Lung (tissue), 12 donors: ENCODE measurements around the gene PLAC8. TPM values are rescaled to one million over a fixed set of nuclear protein-coding genes. Genes with fewer than 3 reads are reported as not detected.
"Not testable (repeated sequence)": the region's sequence is repeated elsewhere in the genome, so short reads cannot be mapped to it uniquely, and the experiment has no call there.

Experiments used
- ATAC-seq: fragments of 200-7000 bp; cut with Tn5 transposase; one replicate; pipeline ENCODE4 v1.9.1; 2020; ENCODE audit warnings: moderate number of reproducible peaks; ENCODE audit not compliant: insufficient read depth, low FRiP score
- DNase-seq, 3 donors: peaks; one replicate each; pipeline ENCODE4 v3.0.0-alpha.2; 2013 to 2017
- H3K27ac ChIP-seq, 2 donors: one replicate each; pipeline ENCODE4 v1.5.1; 2013; ENCODE audit warnings: mild to moderate bottlenecking in 2 of 2, moderate library complexity in 2 of 2, control low read depth in 1 of 2, inconsistent platforms in 1 of 2, low read depth in 1 of 2, low read length in 1 of 2
- H3K27me3 ChIP-seq, 3 donors: one replicate each; pipeline ENCODE4 v1.5.1; 2013; ENCODE audit warnings: low read length in 2 of 3; ENCODE audit not compliant: control insufficient read depth in 3 of 3, insufficient read depth in 3 of 3
- H3K36me3 ChIP-seq, 4 donors: one replicate each; pipeline ENCODE4 v1.5.1; 2013; ENCODE audit warnings: low read length in 4 of 4, mild to moderate bottlenecking in 1 of 4, moderate library complexity in 1 of 4; ENCODE audit not compliant: control insufficient read depth in 4 of 4, insufficient read depth in 4 of 4
- H3K4me1 ChIP-seq, 5 donors: one replicate each; pipeline ENCODE4 v1.5.1; 2013; ENCODE audit warnings: low read length in 5 of 5, mild to moderate bottlenecking in 2 of 5, moderate library complexity in 1 of 5; ENCODE audit not compliant: control insufficient read depth in 5 of 5, insufficient read depth in 5 of 5
- H3K4me3 ChIP-seq: one replicate; pipeline ENCODE4 v1.5.1; 2013; ENCODE audit warnings: mild to moderate bottlenecking, control low read depth, moderate library complexity
- H3K9ac ChIP-seq, 2 donors: one replicate each; pipeline ENCODE4 v1.5.1; 2013; ENCODE audit warnings: low read length in 2 of 2, control low read depth in 1 of 2; ENCODE audit not compliant: insufficient read depth in 1 of 2
- H3K9me3 ChIP-seq, 4 donors: one replicate each; pipeline ENCODE4 v1.5.1; 2013; ENCODE audit warnings: low read length in 3 of 4, mild to moderate bottlenecking in 1 of 4, moderate library complexity in 1 of 4; ENCODE audit not compliant: control insufficient read depth in 4 of 4, insufficient read depth in 3 of 4
- WGBS, 2 donors: extraction: QIAGEN DNeasy Blood & Tissue Kit; methylation state at CpG; one replicate each; pipeline ENCODE4 v1.1.7; 2013; 5-methylcytosine and 5-hydroxymethylcytosine counted together
- polyA plus RNA-seq, 2 donors: library from polyadenylated mRNA; stranded (reverse); fragments of 200-250 nt; gene quantifications; one replicate each; pipeline ENCODE4 v1.2.1, GENCODE V29; 2013
- total RNA-seq, 2 donors: library from RNA; depleted of rRNA in 1 of 2; stranded (reverse); fragments of >200 nt in 1 of 2; gene quantifications; one replicate each; pipeline ENCODE4 v1.2.1, GENCODE V29; 2014 to 2021
- TF ChIP-seq, protein P1 (sequence below): IDR thresholded peaks from 2 replicates; pipeline ENCODE4 v1.5.1; 2012; ENCODE audit warnings: mild to moderate bottlenecking; ENCODE audit errors: control extremely low read depth, extremely low read depth
- donor health status: control.
- donor health status: control.
- donor health status: Bipolar disorder and iron deficiency.
- donor health status: healthy.
- donor health status: DM: yes; HTN: yes; CAD: no.

PLAC8 gene
- total and polyA plus RNA-seq, 4 donors, result 53.8 to 115 (median 71.5) TPM

GRCh38 chr4:83089410-83090157 is 24.9 kb downstream of the PLAC8 start:
- ATAC-seq (no peak), DNase-seq (no peak)
- TF ChIP-seq, protein P1, sequence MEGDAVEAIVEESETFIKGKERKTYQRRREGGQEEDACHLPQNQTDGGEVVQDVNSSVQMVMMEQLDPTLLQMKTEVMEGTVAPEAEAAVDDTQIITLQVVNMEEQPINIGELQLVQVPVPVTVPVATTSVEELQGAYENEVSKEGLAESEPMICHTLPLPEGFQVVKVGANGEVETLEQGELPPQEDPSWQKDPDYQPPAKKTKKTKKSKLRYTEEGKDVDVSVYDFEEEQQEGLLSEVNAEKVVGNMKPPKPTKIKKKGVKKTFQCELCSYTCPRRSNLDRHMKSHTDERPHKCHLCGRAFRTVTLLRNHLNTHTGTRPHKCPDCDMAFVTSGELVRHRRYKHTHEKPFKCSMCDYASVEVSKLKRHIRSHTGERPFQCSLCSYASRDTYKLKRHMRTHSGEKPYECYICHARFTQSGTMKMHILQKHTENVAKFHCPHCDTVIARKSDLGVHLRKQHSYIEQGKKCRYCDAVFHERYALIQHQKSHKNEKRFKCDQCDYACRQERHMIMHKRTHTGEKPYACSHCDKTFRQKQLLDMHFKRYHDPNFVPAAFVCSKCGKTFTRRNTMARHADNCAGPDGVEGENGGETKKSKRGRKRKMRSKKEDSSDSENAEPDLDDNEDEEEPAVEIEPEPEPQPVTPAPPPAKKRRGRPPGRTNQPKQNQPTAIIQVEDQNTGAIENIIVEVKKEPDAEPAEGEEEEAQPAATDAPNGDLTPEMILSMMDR, result no peak
- H3K4me1 ChIP-seq, result no peaks in the 10 kb centered on the region
- WGBS, 2 donors, result 79 to 82% methylated on average over 2 of the region's 2 CpGs
- H3K36me3 ChIP-seq, result no peaks in the 10 kb centered on the region
- no peak overlapping the region for H3K9ac ChIP-seq
- H3K9me3 ChIP-seq, result no peaks in the 10 kb centered on the region
- peaks cover 0 to 2% (median under 1%) of the 10 kb centered on the region in 3 donors for H3K27me3 ChIP-seq
- no peak overlapping the region for H3K4me3 ChIP-seq
- no peak overlapping the region for H3K27ac ChIP-seq

GRCh38 chr4:83084956-83085355 is 29.6 kb downstream of the PLAC8 start:
- DNase-seq, H3K4me3 ChIP-seq, H3K9ac ChIP-seq, ATAC-seq, H3K4me1 ChIP-seq, H3K27ac ChIP-seq, H3K36me3 ChIP-seq, H3K27me3 ChIP-seq, H3K9me3 ChIP-seq: not testable (repeated sequence)
- WGBS, 2 donors, result 78 to 81% methylated on average over 12 of the region's 12 CpGs

DNA sequence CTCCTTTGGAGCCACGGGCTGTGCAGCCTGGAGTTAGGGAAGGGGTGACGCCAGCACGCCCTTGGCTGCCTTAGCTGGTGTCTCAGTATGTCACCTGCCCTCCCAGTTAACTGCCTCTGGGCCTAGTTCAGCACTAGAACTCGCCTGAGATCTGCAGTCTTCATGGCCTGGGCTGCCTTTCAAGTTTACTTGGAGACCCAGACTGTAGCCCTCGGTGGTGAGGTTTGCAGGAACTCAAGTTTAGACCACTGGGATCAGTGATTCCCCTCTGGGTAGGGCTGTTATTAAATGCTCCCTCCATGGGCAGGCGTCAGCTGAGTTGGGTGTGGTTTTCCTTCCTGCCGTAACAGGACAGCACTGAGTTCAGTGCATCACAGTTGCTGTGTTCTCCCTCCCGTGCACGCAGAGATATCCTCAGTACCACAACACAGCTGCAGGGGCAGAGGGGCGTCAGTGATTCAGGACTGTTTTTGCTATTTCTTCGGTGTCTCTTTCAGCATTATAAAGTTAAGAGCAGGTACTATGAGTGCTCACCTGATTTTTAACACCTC is 30.5 kb downstream of the PLAC8 start:
- TF ChIP-seq, protein P1, result no peak
- Histone ChIP-seq H3K4me3 (no peak overlapping the region), H3K9ac (no peak overlapping the region), H3K9me3 (no peaks in the 10 kb centered on the region), H3K27me3 (no peaks in the 10 kb centered on the region), H3K4me1 (no peaks in the 10 kb centered on the region), H3K36me3 (no peaks in the 10 kb centered on the region), H3K27ac (no peak overlapping the region)
- no peak for ATAC-seq
- WGBS, 2 donors, result 43 to 54% methylated on average over 10 to 11 of the region's 11 CpGs
- DNase-seq, result peak in 1 of 3 donors; percentile 4

- H3K4me1 ChIP-seq, result no peaks in the 10 kb centered on the region
- WGBS, 2 donors, result 60 to 72% methylated on average over 4 of the region's 4 CpGs
- H3K36me3 ChIP-seq, result no peaks in the 10 kb centered on the region
- no peaks in the 10 kb centered on the region for H3K9me3 ChIP-seq
- ATAC-seq (no peak), DNase-seq (no peak)
- no peak overlapping the region for H3K27ac ChIP-seq
- TF ChIP-seq, protein P1, result no peak
- H3K27me3 ChIP-seq, result no peaks in the 10 kb centered on the region
- H3K9ac ChIP-seq, result no peak overlapping the region
- H3K4me3 ChIP-seq, result no peak overlapping the region
Observed at GRCh38 chr4:83082777-83083176, 31.8 kb downstream of the PLAC8 start.
